ENCODE measurements around the gene BLOC1S1. TPM values are rescaled to one million over a fixed set of nuclear protein-coding genes. Genes with fewer than 3 reads are reported as not detected.

Gene BLOC1S1
- total and polyA plus RNA-seq, 10 of the 15 experiments (the other 5 are each of a cell fraction or from before 2014, with no cell fraction given): 126 to 285 (median 166) TPM

DNA sequence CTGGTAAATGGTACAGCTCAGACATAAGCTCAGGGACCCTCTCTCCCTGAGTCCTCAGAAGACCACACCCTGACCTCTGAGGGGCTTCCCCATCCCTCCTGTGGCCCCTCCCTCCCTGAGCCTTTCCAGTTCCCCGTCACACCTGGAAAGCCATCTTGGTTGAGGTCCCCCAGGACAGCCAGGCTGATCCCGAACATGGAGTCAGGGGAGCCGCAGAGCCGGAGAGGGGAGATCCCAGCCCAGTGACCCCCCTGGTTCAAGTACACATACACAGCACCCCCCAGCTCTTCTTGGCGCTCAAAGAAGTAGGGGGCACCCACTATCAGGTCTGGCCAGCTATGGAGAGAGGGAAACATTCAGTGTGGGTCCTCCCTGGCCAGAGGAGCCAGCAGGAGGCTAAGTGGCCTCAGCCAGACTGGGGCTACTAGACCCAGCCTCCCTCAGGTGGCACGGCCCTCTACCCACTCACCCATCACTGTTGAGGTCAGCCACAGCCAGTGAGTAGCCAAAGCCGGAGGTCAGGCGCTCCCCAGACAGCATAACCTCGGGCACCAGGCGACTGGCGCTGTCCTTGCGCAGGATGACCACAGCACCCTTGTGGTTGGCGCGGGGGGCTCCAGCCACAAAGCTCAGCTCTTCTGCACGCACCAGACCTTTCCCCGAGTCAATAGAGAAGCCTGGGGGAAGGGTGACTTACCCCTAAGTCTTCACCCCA, 17.4 kb upstream of the BLOC1S1 start:
- Histone ChIP-seq H3K4me1 (ENCODE audit: control insufficient read depth, insufficient read depth, low read length) (no peaks in the 10 kb centered on the region), H3K4me2 (ENCODE audit: control insufficient read depth, insufficient read depth) (no peak overlapping the region), H3K4me3 (no peak overlapping the region), H4K20me1 (ENCODE audit: control insufficient read depth, insufficient read depth) (no peaks in the 10 kb centered on the region), H3K79me2 (ENCODE audit: control insufficient read depth, insufficient read depth, low read length) (no peaks in the 10 kb centered on the region), H3K9me3 (replicated peaks; ENCODE audit: control insufficient read depth, insufficient read depth, low read length) (no peaks in the 10 kb centered on the region), H3K36me3 (ENCODE audit: control insufficient read depth in 2 of 2, insufficient read depth in 2 of 2, low read length in 1 of 2) (no peaks in the 10 kb centered on the region), H2AFZ (ENCODE audit: control insufficient read depth, low read depth, low read length) (no peak overlapping the region), H3K27me3 (replicated peaks in 1 of 2; ENCODE audit: control insufficient read depth in 2 of 2, insufficient read depth in 2 of 2, low read length in 1 of 2) (no peaks in the 10 kb centered on the region), H3K9ac (ENCODE audit: control insufficient read depth, insufficient read depth, low read length) (no peak overlapping the region), H3K27ac (ENCODE audit: control insufficient read depth, insufficient read depth) (no peak overlapping the region)
- intact Hi-C loops (cut with micrococcal nuclease; ENCODE audit: unreplicated experiment) (no loop called here), in situ Hi-C loops (cut with MboI) (no loop called here)
- ChIA-PET RAD21 (ENCODE audit: unreplicated experiment) (no interaction called here), POLR2A (no interaction called here), SMC1A (ENCODE audit: uncharacterized antibody, unreplicated experiment) (no interaction called here), CTCF (interaction anchor here (1.1 to 1.2 kb wide), 2 partner anchors 18 to 42 kb away, joined by 3 read pairs; partner anchors contain the start of gene BLOC1S1)
- no TSS peak for BruUV-seq (replicated peaks)
- ATAC-seq (no peak), DNase-seq (ENCODE audit: low read depth, low spot score) (no peak), FAIRE-seq (no peak)
- WGBS (ENCODE audit: insufficient coverage, insufficient replicate concordance, low lambda C conversion rate, missing lambda C conversion rate): 35% methylated on average over 16 of the region's 16 CpGs
- TF ChIP-seq CREM (IDR thresholded peaks at IDR 0.05; ENCODE audit: low read depth) (no peak), MEF2B (IDR thresholded peaks at IDR 0.05; ENCODE audit: partially characterized antibody, poor library complexity, severe bottlenecking) (no peak), JUNB (IDR thresholded peaks at IDR 0.05) (no peak), CBX5 (IDR thresholded peaks at IDR 0.05; ENCODE audit: low read depth) (no peak), RUNX3 (IDR thresholded peaks at IDR 0.05; ENCODE audit: low read length) (no peak), SUZ12 (IDR thresholded peaks at IDR 0.05; ENCODE audit: unreplicated experiment) (no peak), TARDBP (IDR thresholded peaks at IDR 0.05; ENCODE audit: borderline replicate concordance) (no peak), SMARCA5 (IDR thresholded peaks at IDR 0.05) (no peak), ZNF24 (IDR thresholded peaks at IDR 0.05) (no peak), SUPT20H (IDR thresholded peaks at IDR 0.05; ENCODE audit: borderline replicate concordance, control insufficient read depth, low read depth, low read length) (no peak), MYC (IDR thresholded peaks at IDR 0.05; ENCODE audit: insufficient read depth, insufficient read length, insufficient replicate concordance, low read length, severe bottlenecking) (no peak)
- TF ChIP-seq, protein P1, sequence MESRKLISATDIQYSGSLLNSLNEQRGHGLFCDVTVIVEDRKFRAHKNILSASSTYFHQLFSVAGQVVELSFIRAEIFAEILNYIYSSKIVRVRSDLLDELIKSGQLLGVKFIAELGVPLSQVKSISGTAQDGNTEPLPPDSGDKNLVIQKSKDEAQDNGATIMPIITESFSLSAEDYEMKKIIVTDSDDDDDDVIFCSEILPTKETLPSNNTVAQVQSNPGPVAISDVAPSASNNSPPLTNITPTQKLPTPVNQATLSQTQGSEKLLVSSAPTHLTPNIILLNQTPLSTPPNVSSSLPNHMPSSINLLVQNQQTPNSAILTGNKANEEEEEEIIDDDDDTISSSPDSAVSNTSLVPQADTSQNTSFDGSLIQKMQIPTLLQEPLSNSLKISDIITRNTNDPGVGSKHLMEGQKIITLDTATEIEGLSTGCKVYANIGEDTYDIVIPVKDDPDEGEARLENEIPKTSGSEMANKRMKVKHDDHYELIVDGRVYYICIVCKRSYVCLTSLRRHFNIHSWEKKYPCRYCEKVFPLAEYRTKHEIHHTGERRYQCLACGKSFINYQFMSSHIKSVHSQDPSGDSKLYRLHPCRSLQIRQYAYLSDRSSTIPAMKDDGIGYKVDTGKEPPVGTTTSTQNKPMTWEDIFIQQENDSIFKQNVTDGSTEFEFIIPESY (IDR thresholded peaks at IDR 0.05): no peak
- TF ChIP-seq, protein P2, sequence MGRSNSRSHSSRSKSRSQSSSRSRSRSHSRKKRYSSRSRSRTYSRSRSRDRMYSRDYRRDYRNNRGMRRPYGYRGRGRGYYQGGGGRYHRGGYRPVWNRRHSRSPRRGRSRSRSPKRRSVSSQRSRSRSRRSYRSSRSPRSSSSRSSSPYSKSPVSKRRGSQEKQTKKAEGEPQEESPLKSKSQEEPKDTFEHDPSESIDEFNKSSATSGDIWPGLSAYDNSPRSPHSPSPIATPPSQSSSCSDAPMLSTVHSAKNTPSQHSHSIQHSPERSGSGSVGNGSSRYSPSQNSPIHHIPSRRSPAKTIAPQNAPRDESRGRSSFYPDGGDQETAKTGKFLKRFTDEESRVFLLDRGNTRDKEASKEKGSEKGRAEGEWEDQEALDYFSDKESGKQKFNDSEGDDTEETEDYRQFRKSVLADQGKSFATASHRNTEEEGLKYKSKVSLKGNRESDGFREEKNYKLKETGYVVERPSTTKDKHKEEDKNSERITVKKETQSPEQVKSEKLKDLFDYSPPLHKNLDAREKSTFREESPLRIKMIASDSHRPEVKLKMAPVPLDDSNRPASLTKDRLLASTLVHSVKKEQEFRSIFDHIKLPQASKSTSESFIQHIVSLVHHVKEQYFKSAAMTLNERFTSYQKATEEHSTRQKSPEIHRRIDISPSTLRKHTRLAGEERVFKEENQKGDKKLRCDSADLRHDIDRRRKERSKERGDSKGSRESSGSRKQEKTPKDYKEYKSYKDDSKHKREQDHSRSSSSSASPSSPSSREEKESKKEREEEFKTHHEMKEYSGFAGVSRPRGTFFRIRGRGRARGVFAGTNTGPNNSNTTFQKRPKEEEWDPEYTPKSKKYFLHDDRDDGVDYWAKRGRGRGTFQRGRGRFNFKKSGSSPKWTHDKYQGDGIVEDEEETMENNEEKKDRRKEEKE (IDR thresholded peaks at IDR 0.05): no peak
- TF ChIP-seq, protein P3, sequence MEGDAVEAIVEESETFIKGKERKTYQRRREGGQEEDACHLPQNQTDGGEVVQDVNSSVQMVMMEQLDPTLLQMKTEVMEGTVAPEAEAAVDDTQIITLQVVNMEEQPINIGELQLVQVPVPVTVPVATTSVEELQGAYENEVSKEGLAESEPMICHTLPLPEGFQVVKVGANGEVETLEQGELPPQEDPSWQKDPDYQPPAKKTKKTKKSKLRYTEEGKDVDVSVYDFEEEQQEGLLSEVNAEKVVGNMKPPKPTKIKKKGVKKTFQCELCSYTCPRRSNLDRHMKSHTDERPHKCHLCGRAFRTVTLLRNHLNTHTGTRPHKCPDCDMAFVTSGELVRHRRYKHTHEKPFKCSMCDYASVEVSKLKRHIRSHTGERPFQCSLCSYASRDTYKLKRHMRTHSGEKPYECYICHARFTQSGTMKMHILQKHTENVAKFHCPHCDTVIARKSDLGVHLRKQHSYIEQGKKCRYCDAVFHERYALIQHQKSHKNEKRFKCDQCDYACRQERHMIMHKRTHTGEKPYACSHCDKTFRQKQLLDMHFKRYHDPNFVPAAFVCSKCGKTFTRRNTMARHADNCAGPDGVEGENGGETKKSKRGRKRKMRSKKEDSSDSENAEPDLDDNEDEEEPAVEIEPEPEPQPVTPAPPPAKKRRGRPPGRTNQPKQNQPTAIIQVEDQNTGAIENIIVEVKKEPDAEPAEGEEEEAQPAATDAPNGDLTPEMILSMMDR (IDR thresholded peaks at IDR 0.05 in 2 of 3, conservative IDR thresholded peaks at IDR 0.05 in 1 of 3; ENCODE audit: control insufficient read depth in 2 of 3, extremely low read depth in 1 of 3, insufficient read depth in 1 of 3, low read depth in 3 of 3, low read length in 3 of 3): no peak

Measured in GM12878 (cell line).